Skeletal muscle cell (primary cell): ENCODE results near the gene PKP4.

Experiments
- DNase-seq: peaks from one replicate; pipeline ENCODE4 v3.0.0-alpha.2; 2010; ENCODE audit warnings: low read depth
- H3K4me3 ChIP-seq: 2 replicates; pipeline ENCODE4 v1.5.1; 2011; ENCODE audit warnings: low read depth, mild to moderate bottlenecking, control low read depth, low read length, moderate library complexity

The PKP4 gene

DNA sequence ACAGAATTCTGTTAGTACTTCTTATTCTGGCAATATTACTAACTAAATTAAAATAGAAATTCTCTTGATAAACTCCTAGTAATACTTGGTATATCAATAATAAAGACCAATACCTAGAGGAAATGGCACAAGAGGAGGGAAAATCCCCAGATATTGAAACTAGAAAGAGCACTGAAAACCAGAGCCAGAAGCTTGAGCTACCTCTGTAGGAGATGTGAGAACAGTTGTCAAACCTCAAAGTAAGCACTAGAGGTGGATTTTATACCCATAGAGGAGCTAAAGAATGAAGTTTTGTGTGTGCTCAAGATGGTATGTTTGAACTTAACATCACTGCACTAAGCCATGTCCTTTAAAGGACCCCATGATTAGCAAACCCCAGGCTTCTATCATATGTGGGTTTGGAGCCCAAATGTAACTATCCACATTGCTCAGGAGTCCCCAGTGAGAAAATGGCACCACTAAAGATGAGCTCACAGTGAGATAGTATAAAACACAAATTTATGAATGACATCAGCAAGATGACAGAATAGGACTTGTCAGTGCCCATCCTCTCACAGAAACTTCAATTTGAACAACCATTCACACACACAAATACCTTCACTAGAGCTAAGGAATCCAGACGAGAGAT lies 122.1 kb downstream of the PKP4 start:
- no peak for DNase-seq
- no peak overlapping the region for H3K4me3 ChIP-seq

GRCh38 chr2:158579928-158580327 lies 123.2 kb downstream of the PKP4 start:
- no peak overlapping the region for H3K4me3 ChIP-seq
- no peak for DNase-seq

GRCh38 chr2:158580760-158581159 lies 124.0 kb downstream of the PKP4 start:
- H3K4me3 ChIP-seq, result no peak overlapping the region
- DNase-seq, result no peak

- DNase-seq, result no peak
- H3K4me3 ChIP-seq, result no peak overlapping the region
Measured at GRCh38 chr2:158582670-158583069, 125.9 kb downstream of the PKP4 start.

DNA sequence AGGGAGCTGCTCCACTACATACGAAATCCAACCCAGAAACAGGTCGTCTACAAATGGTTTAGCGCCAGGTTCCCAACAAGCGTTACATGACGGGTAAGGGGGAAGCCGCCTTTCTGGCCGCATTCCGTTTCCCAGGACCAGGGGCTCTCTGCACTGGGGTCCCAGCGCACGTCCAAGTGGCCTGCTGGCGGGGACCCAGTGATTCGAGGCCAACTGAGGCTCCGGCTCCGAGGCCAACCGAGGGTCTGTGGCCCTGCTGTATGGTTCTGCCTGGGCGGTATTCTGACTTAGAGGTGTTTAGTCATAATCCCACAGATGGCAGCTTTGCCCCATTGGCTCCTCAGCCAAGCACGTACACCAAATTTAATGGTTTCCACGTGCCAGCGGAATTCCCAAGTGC lies 127.2 kb downstream of the PKP4 start:
- no peak overlapping the region for H3K4me3 ChIP-seq
- DNase-seq, result no peak

DNA sequence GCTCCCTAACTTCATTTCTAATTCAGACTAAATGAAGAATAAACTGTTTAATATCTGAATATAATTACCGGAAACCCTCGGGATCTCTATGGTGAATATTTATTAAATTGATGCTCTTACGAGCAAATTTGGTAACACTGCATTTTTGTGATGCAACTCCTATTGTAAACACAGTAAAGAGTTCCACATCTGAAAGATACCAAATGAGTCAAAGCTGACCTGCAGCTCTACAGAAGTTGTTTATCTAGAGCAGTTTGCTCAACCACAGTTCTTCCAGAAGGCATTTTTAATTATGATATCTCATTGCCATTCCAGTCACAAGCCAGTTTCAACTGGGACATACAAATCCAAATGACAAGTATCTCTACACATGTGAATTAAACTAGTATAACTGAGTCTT lies 129.7 kb downstream of the PKP4 start:
- H3K4me3 ChIP-seq, result no peak overlapping the region
- DNase-seq, result peak; percentile 54

DNA sequence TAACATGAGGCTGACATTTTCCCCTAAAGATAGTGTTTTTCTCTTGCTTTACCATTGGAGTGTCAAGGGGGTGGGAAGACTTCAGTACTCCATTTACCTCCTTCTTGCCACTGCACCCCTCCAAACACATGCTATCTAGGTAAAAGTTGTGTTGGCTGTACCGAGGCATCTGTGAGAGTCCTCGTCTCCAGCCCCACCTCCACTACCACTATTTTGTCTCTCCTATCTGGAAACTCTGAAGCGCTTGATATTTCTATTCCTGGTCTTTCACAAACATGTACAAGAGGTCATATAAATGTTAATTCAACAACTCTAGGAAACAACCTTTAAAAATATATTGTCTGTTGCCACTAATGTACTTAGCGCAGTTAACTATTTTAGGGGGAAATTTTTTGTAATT lies 132.6 kb downstream of the PKP4 start:
- no peak overlapping the region for H3K4me3 ChIP-seq
- no peak for DNase-seq

GRCh38 chr2:158598862-158599517 lies 142.2 kb downstream of the PKP4 start:
- DNase-seq, result peak; percentile 8
- no peak overlapping the region for H3K4me3 ChIP-seq

DNA sequence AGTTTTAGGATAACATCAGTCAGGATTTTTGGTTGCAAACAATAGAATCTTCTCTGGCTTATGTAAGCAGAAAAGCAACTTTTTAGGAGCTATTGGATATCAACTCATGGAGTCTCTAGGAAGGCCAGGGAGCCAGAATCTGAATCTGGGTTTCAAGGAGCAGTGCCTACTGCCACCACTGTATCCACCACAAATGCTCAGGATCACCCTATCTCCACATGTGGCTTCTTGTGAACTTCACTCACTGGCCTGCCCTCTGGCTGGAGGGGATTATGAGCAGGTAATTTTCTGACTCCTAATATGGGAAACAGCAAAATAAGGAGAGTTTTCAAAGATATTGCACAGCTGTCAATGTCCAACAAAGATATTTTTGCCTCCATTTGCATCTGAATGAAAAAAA lies 142.9 kb downstream of the PKP4 start:
- no peak for DNase-seq
- no peak overlapping the region for H3K4me3 ChIP-seq

DNA sequence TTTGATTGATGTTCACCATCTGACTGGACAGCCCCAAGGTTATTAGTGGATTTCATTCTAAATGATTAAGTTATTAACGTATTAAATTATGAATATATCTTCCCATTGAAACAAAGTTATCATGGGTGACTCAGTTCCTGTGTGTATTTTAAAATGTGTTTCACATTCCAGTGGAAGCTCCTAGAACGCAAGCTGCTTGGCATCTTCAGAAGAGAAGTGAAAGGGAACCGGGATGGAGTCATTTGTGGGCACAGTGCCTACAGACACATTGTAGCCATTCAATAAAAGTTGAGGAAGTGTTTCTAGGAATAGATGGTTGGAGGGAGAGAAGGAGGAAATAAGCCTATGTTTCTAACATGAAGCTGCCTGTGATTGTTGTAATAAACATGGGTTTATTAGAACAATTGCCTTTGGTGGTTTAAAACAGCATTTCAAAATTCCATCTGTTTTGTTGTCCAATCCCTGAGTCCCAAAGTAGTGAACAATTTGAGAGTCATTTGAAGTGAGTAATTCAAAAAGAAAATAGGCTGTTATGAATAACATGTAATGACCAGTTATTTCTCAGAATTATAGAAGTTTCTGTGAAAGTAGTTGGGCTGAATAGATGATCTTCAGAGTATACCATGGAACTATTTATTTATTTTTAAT lies 143.5 kb downstream of the PKP4 start:
- DNase-seq, result peak; percentile 73

GRCh38 chr2:158602027-158602426 lies 145.3 kb downstream of the PKP4 start:
- H3K4me3 ChIP-seq, result no peak overlapping the region
- DNase-seq, result no peak

More for the DNA sequence above, 143.5 kb downstream of the PKP4 start:
- no peak overlapping the region for H3K4me3 ChIP-seq

GRCh38 chr2:158603205-158603604 lies 146.5 kb downstream of the PKP4 start:
- H3K4me3 ChIP-seq, result no peak overlapping the region
- DNase-seq, result no peak

GRCh38 chr2:158603986-158604385 lies 147.2 kb downstream of the PKP4 start:
- no peak overlapping the region for H3K4me3 ChIP-seq
- no peak for DNase-seq

DNA sequence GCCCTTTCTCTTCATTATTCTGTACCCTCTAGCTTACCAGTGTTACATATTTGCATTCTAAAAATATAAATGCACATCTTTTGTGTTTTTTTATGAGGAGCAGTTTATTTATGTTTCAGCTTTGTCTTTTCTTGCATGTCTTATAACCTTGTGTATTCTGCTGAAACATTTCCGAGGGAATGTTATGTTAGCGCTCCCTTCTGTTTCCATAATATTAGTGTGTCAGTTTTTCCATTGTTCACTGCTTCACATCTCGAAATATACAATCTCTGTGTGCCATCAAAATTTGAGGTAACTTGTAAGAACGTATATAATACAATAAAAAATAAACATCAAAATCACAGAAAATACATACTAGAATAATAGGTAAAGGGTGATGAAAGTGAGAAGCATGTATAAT lies 153.3 kb downstream of the PKP4 start:
- DNase-seq, result no peak

GRCh38 chr2:158616480-158617000 lies 159.8 kb downstream of the PKP4 start:
- H3K4me3 ChIP-seq, result no peak overlapping the region
- DNase-seq, result no peak

More for the DNA sequence above, 153.3 kb downstream of the PKP4 start:
- H3K4me3 ChIP-seq, result no peak overlapping the region

DNA sequence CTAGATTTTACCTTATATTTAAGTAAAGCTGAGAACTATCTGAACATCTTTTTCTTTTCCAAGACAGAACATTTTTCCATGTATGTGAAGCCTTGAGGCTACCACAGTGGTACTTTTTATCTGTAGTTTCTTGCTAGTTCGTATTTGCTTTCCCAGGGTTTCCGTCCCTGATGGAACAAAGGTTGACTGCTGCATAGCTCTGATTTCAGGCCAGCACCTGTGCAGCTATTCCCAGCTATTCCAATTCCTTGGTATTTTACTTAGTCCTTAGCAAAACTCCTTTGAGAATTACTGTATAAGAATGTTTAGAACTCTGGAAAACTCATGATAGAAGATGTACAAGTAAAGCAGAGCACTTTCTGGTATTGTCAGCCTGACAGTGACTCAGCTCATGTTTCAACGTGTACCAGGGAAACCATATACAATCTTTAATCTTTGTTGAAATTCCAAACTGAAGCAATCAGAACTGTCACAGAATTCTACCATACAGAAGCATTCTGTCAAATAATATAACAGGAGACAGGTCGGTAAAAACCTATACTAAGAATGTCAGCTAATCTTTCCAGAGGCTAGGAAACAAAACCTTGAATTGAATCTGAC lies 162.2 kb downstream of the PKP4 start:
- DNase-seq, result peak; percentile 4

DNA sequence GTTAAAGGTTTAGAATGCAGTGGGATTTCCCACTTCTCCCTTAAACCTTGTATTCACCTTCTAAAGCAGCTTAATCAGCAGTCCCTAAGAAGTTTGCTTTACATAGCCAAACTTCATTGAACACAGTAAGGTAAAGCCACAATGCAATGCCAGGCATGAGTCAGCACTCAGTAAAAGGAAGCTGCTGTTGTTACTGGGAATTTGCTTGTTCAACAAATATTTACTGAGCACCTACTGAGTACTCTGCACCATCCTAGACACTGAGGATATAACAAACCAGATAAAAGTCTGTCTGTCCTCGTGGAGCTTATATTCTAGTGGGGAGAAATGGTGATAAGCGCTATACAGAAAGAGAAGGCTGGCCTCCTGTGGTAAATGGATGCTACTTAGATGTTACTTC lies 162.7 kb downstream of the PKP4 start:
- no peak overlapping the region for H3K4me3 ChIP-seq
- peak; percentile 19 for DNase-seq

More for the DNA sequence above, 162.2 kb downstream of the PKP4 start:
- H3K4me3 ChIP-seq, result no peak overlapping the region

DNA sequence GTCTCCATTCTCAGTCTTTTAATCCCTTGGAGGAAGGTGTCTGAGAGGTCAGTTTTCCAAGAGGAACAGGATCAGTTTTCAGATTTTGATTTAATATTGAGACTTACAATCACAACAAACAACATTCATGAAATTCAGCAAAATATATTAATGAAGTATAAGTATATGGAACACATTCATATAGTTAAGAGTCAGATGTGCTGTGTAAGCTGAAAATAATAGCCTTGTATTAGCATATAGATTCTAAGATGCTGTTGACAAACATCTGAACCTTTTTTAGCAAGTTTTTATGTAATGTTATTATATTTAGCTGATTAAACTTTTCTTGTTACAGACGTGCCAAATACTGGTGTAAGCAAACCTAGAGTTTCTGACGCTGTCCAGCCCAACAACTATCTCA lies 163.9 kb downstream of the PKP4 start:
- DNase-seq, result no peak
- no peak overlapping the region for H3K4me3 ChIP-seq

GRCh38 chr2:158624071-158624667 lies 167.4 kb downstream of the PKP4 start:
- no peak for DNase-seq
- no peak overlapping the region for H3K4me3 ChIP-seq

GRCh38 chr2:158624961-158625360 lies 168.2 kb downstream of the PKP4 start:
- no peak for DNase-seq
- H3K4me3 ChIP-seq, result no peak overlapping the region
